DND-41 (cell line): Measurements from ENCODE around the gene CCBE1.

Experiments
- ATAC-seq: fragments of 200-7000 bp; cut with Tn5 transposase; 3 replicates; pipeline ENCODE4 v1.9.1; 2021; ENCODE audit warnings: low read depth; ENCODE audit not compliant: insufficient read depth
- DNase-seq: peaks from one replicate; pipeline ENCODE4 v3.0.0-alpha.2; 2020
- H2AFZ ChIP-seq: 2 replicates; pipeline ENCODE4 v1.6.0; 2012; ENCODE audit warnings: low read depth, low read length
- H3K27ac ChIP-seq: 2 replicates; pipeline ENCODE4 v1.5.1; 2012; ENCODE audit warnings: low read length, inconsistent platforms
- H3K27me3 ChIP-seq: fragments of 200-600 bp; sonication (generic); 2 replicates; pipeline ENCODE4 v1.6.0; 2012; ENCODE audit warnings: low read length, mild to moderate bottlenecking, inconsistent platforms; ENCODE audit not compliant: insufficient read depth, poor library complexity
- H3K36me3 ChIP-seq: 2 replicates; pipeline ENCODE4 v1.5.1; 2012; ENCODE audit warnings: low read length, inconsistent platforms; ENCODE audit not compliant: insufficient read depth
- H3K4me1 ChIP-seq: 2 replicates; pipeline ENCODE4 v1.5.1; 2012; ENCODE audit warnings: mild to moderate bottlenecking, low read length; ENCODE audit not compliant: insufficient read depth
- H3K4me2 ChIP-seq: 2 replicates; pipeline ENCODE4 v1.6.0; 2012; ENCODE audit warnings: mild to moderate bottlenecking, moderate library complexity, low read length, inconsistent platforms; ENCODE audit not compliant: insufficient read depth
- H3K4me3 ChIP-seq, 2 experiments: fragments of 200-600 bp in 1 of 2; shearing (Covaris generic) in 1 of 2; 2 replicates each; pipeline ENCODE4 v1.5.1; 2012 to 2016; ENCODE audit warnings: inconsistent platforms in 2 of 2, low read length in 2 of 2, mild to moderate bottlenecking in 2 of 2, low read depth in 1 of 2, moderate library complexity in 1 of 2
- H3K79me2 ChIP-seq: 2 replicates; pipeline ENCODE4 v1.6.0; 2012; ENCODE audit warnings: low read length, inconsistent platforms; ENCODE audit not compliant: insufficient read depth
- H3K9ac ChIP-seq: 2 replicates; pipeline ENCODE4 v1.6.0; 2012; ENCODE audit warnings: low read depth, mild to moderate bottlenecking, inconsistent platforms, low read length, moderate library complexity
- H3K9me3 ChIP-seq: 2 replicates; pipeline ENCODE4 v1.5.1; 2012; ENCODE audit warnings: low read length, moderate library complexity, mild to moderate bottlenecking, inconsistent platforms; ENCODE audit not compliant: insufficient read depth, severe bottlenecking
- H4K20me1 ChIP-seq: 2 replicates; pipeline ENCODE4 v1.6.0; 2012; ENCODE audit warnings: low read length; ENCODE audit not compliant: insufficient read depth
- EZH2 ChIP-seq: IDR thresholded peaks from 3 replicates; pipeline ENCODE4 v1.6.1; 2012; ENCODE audit warnings: borderline replicate concordance, low read depth, mild to moderate bottlenecking, moderate library complexity, low read length, inconsistent platforms; ENCODE audit not compliant: severe bottlenecking
- TF ChIP-seq, protein P1 (sequence below): IDR thresholded peaks from 2 replicates; pipeline ENCODE4 v1.5.1; 2012; ENCODE audit warnings: borderline replicate concordance, low read length, moderate library complexity, mild to moderate bottlenecking; ENCODE audit not compliant: poor library complexity, severe bottlenecking; ENCODE audit errors: extremely low read depth

Gene CCBE1

GRCh38 chr18:59707306-59707705, 10.1 kb upstream of the CCBE1 start:
- H3K36me3 ChIP-seq, result no peaks in the 10 kb centered on the region
- no peaks in the 10 kb centered on the region for H3K79me2 ChIP-seq
- H3K27me3 ChIP-seq, result no peaks in the 10 kb centered on the region
- no peak overlapping the region for H3K9ac ChIP-seq
- DNase-seq, result peak; percentile 53
- H3K4me3 ChIP-seq, result no peak overlapping the region
- H3K4me1 ChIP-seq, result peaks cover 6% of the 10 kb centered on the region; the same call in 1 of the 2 replicates
- no peak overlapping the region for H2AFZ ChIP-seq
- no peak overlapping the region for H3K4me2 ChIP-seq
- no peaks in the 10 kb centered on the region for H4K20me1 ChIP-seq
- H3K27ac ChIP-seq, result no peak overlapping the region
- ATAC-seq, result peak; percentile 81
- H3K9me3 ChIP-seq, result no peaks in the 10 kb centered on the region
- TF ChIP-seq EZH2, result no peak
- TF ChIP-seq, protein P1, sequence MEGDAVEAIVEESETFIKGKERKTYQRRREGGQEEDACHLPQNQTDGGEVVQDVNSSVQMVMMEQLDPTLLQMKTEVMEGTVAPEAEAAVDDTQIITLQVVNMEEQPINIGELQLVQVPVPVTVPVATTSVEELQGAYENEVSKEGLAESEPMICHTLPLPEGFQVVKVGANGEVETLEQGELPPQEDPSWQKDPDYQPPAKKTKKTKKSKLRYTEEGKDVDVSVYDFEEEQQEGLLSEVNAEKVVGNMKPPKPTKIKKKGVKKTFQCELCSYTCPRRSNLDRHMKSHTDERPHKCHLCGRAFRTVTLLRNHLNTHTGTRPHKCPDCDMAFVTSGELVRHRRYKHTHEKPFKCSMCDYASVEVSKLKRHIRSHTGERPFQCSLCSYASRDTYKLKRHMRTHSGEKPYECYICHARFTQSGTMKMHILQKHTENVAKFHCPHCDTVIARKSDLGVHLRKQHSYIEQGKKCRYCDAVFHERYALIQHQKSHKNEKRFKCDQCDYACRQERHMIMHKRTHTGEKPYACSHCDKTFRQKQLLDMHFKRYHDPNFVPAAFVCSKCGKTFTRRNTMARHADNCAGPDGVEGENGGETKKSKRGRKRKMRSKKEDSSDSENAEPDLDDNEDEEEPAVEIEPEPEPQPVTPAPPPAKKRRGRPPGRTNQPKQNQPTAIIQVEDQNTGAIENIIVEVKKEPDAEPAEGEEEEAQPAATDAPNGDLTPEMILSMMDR, result no peak

GRCh38 chr18:59706499-59706898, 9.3 kb upstream of the CCBE1 start:
- no peaks in the 10 kb centered on the region for H3K36me3 ChIP-seq
- H3K27me3 ChIP-seq, result no peaks in the 10 kb centered on the region
- no peaks in the 10 kb centered on the region for H3K79me2 ChIP-seq
- H3K9me3 ChIP-seq, result no peaks in the 10 kb centered on the region
- no peak overlapping the region for H3K4me2 ChIP-seq
- peaks cover 6% of the 10 kb centered on the region; the same call in 1 of the 2 replicates for H3K4me1 ChIP-seq
- H3K9ac ChIP-seq, result no peak overlapping the region
- no peak overlapping the region for H3K4me3 ChIP-seq
- no peak overlapping the region for H2AFZ ChIP-seq
- TF ChIP-seq, protein P1, result no peak
- TF ChIP-seq EZH2, result no peak
- H4K20me1 ChIP-seq, result no peaks in the 10 kb centered on the region
- H3K27ac ChIP-seq, result no peak overlapping the region
- no peak for DNase-seq
- ATAC-seq, result no peak

DNA sequence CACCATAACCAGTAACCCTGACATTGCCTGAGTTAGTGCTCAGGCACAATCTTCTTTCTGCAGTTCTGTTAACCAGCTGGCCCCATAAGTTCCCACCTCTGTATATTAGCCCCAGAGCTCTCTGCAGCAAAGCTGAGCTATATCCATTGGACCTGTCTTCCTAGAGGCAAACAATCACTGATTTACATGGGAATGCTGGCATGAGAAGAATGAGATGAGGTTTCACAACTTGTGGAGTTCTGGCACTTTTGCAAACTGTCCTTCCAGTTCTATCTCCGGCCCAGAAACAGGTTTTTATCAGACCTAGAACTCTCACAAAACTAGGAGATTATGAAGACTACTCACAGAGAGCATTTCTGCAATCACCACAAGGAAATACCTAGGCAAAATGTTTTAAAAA, 7.9 kb upstream of the CCBE1 start:
- peaks cover 12% of the 10 kb centered on the region for H3K4me1 ChIP-seq
- no peaks in the 10 kb centered on the region for H3K79me2 ChIP-seq
- ATAC-seq (no peak), DNase-seq (no peak)
- H3K9me3 ChIP-seq, result no peaks in the 10 kb centered on the region
- no peak overlapping the region for H3K4me3 ChIP-seq
- H3K9ac ChIP-seq, result no peak overlapping the region
- no peak overlapping the region for H3K4me2 ChIP-seq
- H2AFZ ChIP-seq, result no peak overlapping the region
- TF ChIP-seq, protein P1, result no peak
- no peak for TF ChIP-seq EZH2
- no peaks in the 10 kb centered on the region for H3K27me3 ChIP-seq
- no peak overlapping the region for H3K27ac ChIP-seq
- no peaks in the 10 kb centered on the region for H4K20me1 ChIP-seq
- H3K36me3 ChIP-seq, result no peaks in the 10 kb centered on the region

DNA sequence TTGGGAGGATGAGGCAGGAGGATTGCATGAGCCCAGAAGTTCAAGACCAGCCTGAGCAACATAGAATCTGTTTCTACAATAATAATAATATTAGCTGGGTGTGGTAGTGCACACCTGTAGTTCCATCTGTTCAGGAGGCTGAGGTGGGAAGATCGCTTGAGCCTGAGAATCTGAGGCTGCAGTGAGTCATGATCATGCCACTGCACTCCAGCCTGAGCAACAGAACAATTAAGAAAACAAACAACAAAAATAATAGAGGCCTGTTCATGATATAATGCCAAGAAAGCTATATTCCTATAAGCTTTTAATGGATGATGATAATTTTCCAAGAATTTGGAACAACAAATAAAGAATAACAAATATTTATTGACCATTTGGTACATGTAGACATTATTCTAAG, 6.9 kb upstream of the CCBE1 start:
- H3K4me2 ChIP-seq, result no peak overlapping the region
- H3K36me3 ChIP-seq, result no peaks in the 10 kb centered on the region
- DNase-seq (no peak), ATAC-seq (no peak)
- TF ChIP-seq, protein P1, result no peak
- TF ChIP-seq EZH2, result no peak
- H4K20me1 ChIP-seq, result no peaks in the 10 kb centered on the region
- peaks cover 21% of the 10 kb centered on the region for H3K4me1 ChIP-seq
- H3K9ac ChIP-seq, result no peak overlapping the region
- no peak overlapping the region for H2AFZ ChIP-seq
- no peak overlapping the region for H3K4me3 ChIP-seq
- no peaks in the 10 kb centered on the region for H3K9me3 ChIP-seq
- H3K27ac ChIP-seq, result no peak overlapping the region
- no peaks in the 10 kb centered on the region for H3K27me3 ChIP-seq
- H3K79me2 ChIP-seq, result no peaks in the 10 kb centered on the region
